NCI-H446 (cell line): Measurements from ENCODE around the gene ADAMTS17.

Experiments
- DNase-seq, 2 experiments: peaks; one replicate each; lab custom pipeline; 2025; lab: John Stamatoyannopoulos, UW

ADAMTS17 gene, protein sequence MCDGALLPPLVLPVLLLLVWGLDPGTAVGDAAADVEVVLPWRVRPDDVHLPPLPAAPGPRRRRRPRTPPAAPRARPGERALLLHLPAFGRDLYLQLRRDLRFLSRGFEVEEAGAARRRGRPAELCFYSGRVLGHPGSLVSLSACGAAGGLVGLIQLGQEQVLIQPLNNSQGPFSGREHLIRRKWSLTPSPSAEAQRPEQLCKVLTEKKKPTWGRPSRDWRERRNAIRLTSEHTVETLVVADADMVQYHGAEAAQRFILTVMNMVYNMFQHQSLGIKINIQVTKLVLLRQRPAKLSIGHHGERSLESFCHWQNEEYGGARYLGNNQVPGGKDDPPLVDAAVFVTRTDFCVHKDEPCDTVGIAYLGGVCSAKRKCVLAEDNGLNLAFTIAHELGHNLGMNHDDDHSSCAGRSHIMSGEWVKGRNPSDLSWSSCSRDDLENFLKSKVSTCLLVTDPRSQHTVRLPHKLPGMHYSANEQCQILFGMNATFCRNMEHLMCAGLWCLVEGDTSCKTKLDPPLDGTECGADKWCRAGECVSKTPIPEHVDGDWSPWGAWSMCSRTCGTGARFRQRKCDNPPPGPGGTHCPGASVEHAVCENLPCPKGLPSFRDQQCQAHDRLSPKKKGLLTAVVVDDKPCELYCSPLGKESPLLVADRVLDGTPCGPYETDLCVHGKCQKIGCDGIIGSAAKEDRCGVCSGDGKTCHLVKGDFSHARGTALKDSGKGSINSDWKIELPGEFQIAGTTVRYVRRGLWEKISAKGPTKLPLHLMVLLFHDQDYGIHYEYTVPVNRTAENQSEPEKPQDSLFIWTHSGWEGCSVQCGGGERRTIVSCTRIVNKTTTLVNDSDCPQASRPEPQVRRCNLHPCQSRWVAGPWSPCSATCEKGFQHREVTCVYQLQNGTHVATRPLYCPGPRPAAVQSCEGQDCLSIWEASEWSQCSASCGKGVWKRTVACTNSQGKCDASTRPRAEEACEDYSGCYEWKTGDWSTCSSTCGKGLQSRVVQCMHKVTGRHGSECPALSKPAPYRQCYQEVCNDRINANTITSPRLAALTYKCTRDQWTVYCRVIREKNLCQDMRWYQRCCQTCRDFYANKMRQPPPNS

GRCh38 chr15:100341750-100342560, at the start of gene ADAMTS17:
Gene ADAMTS17 (minus strand): TSS chr15:100341975. CDS start chr15:100341899, 76 bp downstream.
- DNase-seq: peak in 1 of 2 experiments; percentile 7

DNA sequence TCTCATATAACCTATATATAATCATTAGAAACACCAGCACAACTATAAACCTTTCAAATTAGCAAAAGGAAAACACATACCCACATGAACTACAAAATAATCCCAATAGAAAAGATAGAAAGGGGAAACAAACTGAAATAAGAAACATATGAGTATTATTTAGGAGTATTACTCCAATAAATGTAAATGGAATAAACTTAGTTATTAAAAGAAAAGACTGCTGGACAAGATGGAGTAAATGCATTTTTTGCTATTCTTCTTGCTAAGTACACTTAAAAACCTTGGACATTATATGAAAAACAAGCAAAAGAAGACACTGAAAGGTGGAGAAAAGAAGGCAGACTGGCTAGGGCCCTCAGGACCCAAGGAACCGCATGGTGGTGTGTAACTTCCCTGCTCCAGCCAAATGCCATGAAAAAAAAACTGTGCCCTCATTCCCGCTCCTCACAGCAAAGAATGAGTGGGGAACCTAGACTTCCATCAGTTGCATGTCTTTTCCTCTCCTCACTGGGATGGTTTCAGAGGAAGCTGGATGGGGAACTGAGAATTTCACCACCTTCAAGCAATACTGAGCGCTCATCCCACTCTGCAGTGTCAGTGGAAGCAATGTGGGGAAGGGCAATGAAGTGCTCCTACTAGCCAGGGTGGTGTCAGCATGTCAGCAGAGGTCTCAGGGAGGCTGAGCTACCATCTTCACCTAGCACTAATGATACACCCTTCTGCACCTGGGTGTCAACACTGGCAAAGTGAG, 43.7 kb upstream of the ADAMTS17 start:
- no peak for DNase-seq

DNA sequence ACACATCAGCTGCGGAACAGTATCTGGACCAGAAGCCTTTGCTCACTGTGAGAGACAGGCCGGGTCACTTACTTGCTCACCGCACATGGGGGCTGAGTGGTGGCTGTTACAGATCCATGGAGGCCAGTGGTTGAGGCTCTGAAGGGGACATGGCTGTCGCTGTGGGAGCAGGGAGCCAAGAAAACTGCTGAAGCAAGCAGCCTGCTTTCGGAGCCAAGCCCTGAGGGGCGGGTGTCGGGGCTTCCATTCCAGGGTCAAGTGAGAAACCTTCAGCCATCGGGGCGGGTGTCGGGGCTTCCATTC, 42.3 kb upstream of the ADAMTS17 start:
- no peak for DNase-seq

DNA sequence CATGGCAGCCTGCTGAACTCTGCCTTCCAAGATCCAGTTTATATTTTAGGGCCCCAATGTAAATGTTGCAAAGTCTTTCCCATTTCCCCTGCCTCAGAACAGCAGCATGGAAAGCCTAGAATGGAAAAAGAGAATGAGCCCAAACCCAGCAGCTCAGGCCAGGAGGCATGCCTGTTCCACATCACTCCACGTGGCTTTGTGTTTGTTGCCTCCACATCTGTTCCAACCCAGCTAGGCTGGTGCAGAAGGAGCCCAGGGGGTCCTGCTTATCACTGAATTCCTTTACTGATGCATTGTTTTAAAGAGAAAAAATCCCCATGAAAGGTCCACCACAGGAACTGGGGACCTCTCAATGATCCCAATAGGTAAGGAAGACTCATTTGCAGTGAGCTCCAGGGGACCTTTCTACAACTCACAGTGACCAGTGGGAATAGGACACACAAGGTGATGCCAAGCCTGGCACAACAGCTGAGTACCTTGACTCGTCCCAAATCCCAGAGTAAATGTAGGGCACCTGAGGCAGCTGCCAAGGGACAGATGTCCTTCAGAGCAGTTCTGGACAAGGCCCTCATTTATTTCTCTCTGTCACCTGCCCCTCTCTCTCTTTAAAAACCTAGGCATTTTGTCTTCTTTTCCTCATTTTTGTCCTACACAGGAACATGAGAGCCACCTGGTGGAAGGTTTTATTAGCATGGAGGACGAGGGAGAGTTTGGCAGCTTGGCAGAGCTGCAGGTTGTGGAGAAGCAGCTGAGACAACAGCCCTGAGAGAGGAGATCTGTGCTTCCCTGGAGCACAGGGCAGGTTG, 41.7 kb upstream of the ADAMTS17 start:
- DNase-seq: peak; percentile 0 to 8

DNA sequence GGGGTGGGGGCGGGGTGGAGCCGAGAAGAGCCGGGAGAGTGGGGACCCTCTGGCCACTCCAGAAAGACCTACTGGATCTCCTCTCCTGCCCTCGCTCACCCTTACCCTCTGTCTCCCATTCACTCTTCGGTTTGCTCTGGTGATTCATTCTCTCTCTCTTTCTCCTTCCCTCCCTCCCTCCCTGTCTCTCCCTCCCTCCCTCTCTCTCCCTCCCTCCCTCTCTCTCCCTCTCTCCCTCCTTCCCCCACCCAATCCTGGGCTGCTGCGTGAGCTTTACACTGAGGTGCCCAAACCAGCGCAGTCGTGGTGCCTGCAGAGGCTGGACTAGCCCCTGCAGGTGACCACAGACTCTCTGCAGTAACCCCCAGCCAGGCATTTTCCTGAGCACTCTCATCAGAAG, 32.2 kb upstream of the ADAMTS17 start:
- no peak for DNase-seq

DNA sequence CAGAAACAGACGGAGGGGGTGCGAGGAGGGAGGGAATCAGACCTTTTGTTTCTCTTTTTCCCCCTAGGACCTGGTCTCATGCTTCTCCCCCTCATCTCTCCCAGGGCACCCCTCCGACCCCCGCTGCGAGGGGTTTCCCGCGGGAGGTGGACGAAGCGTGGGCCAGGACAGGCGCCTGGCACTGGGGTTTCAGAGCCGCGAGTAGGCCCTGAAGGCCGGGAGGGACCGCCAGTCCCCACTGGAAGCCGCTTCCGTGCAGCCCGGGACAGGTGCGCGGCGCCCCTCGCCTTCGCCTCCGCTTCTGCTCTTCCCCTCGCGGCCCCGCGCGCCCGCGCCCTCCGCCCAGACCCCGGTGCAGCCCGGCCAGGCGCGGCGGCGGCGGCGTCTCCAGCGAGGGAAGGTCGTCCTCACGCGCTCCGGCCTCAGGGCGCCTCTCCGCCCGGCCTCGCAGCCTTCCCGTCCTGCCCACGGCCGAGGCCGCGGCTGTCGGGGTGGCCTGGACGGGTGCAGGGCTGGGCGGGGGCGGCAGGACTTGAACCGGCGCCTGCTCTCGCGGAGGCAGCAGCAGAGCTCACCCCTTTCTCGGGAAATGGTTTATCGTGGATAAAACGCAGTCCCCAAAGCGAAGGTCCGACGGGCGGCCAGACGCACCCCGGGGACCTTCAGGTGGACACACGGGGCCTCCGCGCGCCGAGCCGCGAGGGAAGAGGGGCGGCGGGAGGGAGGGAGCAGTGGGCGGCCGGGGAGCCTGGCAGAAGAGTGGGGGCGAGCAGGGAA, 31.5 kb upstream of the ADAMTS17 start:
- DNase-seq: no peak

GRCh38 chr15:100372739-100373119, 31.0 kb upstream of the ADAMTS17 start:
- DNase-seq: no peak

GRCh38 chr15:100355342-100355741, 13.6 kb upstream of the ADAMTS17 start:
- no peak for DNase-seq

DNA sequence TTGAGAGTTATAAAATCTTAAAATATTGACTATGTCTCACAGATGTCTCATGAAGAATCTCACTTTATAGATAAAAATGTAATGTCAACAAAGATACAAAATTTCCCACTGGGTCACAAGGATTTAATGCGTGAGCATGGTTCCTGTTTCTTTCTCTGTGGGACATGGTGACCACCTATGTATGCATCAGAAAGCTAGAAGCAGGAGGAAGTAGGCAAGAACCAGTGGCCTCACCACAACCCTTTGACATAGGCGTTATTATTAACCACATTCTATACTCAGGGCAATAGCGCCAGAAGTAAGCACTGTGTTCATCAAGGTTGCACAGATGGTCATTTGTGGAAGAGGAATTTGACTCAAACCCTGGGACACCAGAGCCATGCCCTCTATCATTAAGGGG, 11.7 kb upstream of the ADAMTS17 start:
- no peak for DNase-seq

GRCh38 chr15:100350434-100351226, 8.9 kb upstream of the ADAMTS17 start:
- DNase-seq: no peak

DNA sequence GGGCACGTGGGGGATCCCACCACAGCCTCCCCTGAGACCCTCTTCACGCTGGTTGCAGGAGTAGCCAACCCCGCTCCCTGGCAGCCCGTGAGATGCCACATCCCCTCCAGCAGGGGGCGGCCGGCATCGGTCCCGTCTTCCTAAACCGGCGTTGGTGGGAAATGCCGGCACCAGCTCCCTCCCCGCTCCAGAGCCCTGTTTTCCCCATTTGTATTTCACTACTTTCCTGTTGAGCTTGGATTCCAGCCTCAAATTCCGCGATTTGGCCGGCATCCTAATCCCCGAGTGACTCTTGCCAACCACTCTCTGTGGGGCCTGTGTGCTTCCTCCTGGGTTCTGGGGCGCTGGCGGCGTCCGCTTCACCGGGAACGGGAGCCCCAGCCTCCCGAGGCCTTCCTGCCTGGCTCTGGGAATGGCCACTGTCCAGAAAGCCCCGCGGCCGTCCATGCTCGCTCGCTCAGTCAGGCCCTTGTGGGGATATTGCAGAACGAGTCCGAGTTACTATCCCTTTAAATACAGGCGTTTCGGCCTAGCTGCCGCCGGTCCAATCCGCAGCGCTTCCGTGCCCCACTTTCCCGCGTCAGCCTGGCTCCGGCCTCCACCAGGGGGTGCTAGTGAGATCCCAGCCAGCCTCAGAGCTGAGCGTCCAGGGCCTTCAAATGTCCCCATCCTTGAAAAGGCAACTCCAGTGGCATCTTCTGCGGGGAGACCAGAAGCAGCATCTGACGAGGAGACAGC, 8.1 kb upstream of the ADAMTS17 start:
- peak; percentile 38 to 80 for DNase-seq

DNA sequence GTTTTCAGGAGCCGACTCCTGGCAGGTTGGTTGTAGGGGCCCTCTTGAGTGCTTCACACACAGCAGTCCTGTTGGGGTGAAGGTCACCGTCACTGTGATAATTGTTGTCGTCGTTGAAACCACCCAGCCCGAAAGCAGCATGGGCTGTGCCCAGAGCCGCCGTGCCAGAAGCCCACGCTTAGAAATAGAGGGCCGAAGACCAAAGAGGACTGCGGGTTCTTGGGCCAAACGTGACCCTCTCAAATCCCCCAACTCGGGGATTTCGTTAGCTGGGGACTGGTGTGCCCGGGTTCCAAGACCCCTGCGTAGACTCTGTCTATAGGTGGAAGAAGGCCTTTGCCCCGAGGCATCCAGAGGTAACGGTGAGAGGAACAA, 7.5 kb upstream of the ADAMTS17 start:
- DNase-seq: no peak

- DNase-seq: no peak
Measured at GRCh38 chr15:100348578-100348977, 6.8 kb upstream of the ADAMTS17 start.

DNA sequence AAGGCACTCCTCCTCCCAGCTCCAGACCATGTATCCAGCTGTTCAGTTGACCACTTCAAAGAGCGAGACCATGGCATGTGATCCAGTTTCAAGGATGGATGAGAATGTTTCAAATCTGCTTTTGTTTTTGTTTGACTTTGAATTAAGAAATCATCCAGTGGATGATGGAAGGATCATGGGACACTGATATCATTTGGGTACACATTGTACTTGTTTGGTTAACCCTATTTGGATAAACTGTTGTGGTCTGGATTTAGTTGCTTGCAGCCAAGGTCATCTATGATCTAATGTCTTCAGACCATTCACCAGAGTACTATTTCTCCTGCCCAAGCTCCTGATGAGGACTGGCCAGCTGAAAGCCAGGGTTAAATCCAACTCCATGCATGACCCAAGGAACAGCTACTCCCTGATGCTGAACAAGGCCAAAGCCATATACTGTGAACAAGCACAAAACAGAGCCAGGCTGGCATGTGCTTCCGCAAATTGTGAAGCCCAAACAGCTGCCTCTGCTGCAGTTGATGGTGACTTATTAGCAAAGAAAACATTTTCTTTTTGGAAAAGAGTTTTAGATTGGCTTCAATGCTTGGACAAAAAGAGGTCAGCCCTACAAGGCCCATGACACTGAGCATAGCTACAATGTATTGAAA, 5.2 kb upstream of the ADAMTS17 start:
- no peak for DNase-seq

DNA sequence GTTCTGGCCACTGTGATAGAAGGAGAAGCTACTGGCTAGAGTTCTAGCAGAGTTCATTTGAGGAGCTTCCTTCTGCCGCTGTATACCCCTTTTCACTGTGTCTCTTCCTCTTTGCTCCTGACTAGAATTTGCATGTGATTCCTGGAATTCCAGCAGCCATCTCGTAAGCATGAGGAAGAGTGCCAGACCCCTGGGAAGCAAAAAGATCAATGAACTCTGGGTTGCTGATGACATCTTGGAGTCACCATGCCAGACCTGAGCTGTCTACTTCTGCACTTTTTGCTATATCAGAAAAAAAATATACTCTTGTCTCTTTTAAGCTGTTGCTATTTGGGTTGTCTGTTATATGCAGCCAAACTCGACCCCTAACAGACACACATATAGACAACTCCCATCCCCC, 3.7 kb upstream of the ADAMTS17 start:
- no peak for DNase-seq

DNA sequence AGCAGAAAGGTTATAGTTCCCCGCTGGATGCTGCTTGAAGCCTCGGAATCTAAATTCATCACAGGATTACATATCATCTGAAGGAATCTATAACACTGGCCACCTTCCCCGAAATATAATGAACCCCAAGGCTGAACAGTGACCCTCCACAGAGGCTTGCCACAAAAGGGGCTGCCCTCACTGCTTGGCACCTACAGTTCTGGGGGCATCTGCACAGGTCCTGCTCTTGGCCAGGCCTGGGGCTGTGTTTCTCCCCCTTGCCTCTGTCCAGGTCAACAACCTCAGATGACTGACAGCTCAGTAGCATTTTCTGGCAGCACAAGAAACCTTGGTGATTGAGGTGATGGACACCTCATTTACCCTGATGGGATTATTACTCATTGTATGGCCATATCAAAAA, 1.5 kb upstream of the ADAMTS17 start:
- no peak for DNase-seq

- no peak for DNase-seq
Measured at GRCh38 chr15:100341239-100341749, 481 bp downstream of the ADAMTS17 start.
